Mesothelial cell of epicardium (in vitro differentiated cells): ENCODE measurements around the gene TSLP. TPM values are rescaled to one million over a fixed set of nuclear protein-coding genes. Genes with fewer than 3 reads are reported as not detected.
A peak's percentile ranks its signal among the peaks of the same experiment; 100 is the strongest.

Experiments used
- DNase-seq, 2 experiments: peaks; one replicate each; pipeline ENCODE4 v3.0.0; 2021; ENCODE audit warnings: low spot score in 2 of 2; ENCODE audit not compliant: unreplicated experiment in 2 of 2
- H3K27ac Mint-ChIP-seq: 2 replicates; pipeline ENCODE4 v1.8.0; 2021; ENCODE audit warnings: mixed read lengths
- H3K27me3 Mint-ChIP-seq: 2 replicates; pipeline ENCODE4 v1.8.0; 2021; ENCODE audit warnings: low read depth, mixed read lengths
- H3K36me3 Mint-ChIP-seq: 2 replicates; pipeline ENCODE4 v1.8.0; 2021; ENCODE audit warnings: mixed read lengths
- H3K4me1 Mint-ChIP-seq: 2 replicates; pipeline ENCODE4 v1.8.0; 2021; ENCODE audit warnings: mixed read lengths
- H3K4me3 Mint-ChIP-seq: 2 replicates; pipeline ENCODE4 v1.8.0; 2021; ENCODE audit warnings: mild to moderate bottlenecking, moderate library complexity, mixed read lengths
- H3K9me3 Mint-ChIP-seq: 2 replicates; pipeline ENCODE4 v1.8.0; 2021; ENCODE audit warnings: mixed read lengths
- total RNA-seq: library from RNA; stranded (reverse); gene quantifications from 3 replicates; pipeline ENCODE4 v1.2.1, GENCODE V29; 2021
- TF ChIP-seq, protein P1 (sequence below): fragments of 200-600 bp; sonication (generic); IDR thresholded peaks from one replicate; pipeline ENCODE4 v1.5.0; 2021; ENCODE audit warnings: antibody characterized with exemption; ENCODE audit not compliant: unreplicated experiment

Gene TSLP
- 0.32 to 0.47 TPM (median 0.42 TPM) in 3 replicates for total RNA-seq

GRCh38 chr5:111071413-111071812 lies at the start of gene TSLP:
TSLP (plus strand) TSS chr5:111071713; CDS start chr5:111071891, 178 bp downstream.
- no peaks in the 10 kb centered on the region for H3K9me3 Mint-ChIP-seq
- no peak for DNase-seq
- H3K4me3 Mint-ChIP-seq, result peak within 1 kb of the TSS; percentile 77
- H3K27me3 Mint-ChIP-seq, result peaks cover 96% of the 10 kb centered on the region
- no peaks in the 10 kb centered on the region for H3K36me3 Mint-ChIP-seq
- TF ChIP-seq, protein P1, sequence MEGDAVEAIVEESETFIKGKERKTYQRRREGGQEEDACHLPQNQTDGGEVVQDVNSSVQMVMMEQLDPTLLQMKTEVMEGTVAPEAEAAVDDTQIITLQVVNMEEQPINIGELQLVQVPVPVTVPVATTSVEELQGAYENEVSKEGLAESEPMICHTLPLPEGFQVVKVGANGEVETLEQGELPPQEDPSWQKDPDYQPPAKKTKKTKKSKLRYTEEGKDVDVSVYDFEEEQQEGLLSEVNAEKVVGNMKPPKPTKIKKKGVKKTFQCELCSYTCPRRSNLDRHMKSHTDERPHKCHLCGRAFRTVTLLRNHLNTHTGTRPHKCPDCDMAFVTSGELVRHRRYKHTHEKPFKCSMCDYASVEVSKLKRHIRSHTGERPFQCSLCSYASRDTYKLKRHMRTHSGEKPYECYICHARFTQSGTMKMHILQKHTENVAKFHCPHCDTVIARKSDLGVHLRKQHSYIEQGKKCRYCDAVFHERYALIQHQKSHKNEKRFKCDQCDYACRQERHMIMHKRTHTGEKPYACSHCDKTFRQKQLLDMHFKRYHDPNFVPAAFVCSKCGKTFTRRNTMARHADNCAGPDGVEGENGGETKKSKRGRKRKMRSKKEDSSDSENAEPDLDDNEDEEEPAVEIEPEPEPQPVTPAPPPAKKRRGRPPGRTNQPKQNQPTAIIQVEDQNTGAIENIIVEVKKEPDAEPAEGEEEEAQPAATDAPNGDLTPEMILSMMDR, result no peak
- H3K27ac Mint-ChIP-seq, result no peak within 1 kb of the TSS
- H3K4me1 Mint-ChIP-seq, result peaks cover 15% of the 10 kb centered on the region

DNA sequence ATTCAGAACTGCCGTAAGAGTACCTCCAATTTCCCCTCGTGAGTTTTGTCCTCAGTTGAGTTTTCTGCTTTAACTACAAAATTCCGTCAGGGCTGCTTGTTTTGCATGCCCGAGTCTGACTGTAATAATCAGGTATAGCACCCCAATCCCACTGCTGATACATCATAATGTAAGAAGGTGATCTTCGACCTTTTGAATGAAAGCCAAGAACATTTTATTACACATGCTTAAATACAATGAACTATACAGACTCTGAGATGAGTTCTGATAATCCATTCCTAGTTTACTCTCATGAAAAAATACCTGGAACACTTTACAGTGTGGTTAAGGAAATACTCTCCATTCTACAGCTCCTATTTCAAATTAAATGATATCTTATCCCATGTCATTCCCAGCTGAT lies 49.2 kb upstream of the TSLP start:
- Mint-ChIP-seq H3K36me3 (no peaks in the 10 kb centered on the region), H3K4me1 (no peaks in the 10 kb centered on the region), H3K27me3 (peaks cover 11% of the 10 kb centered on the region), H3K4me3 (no peak overlapping the region), H3K27ac (no peak overlapping the region), H3K9me3 (no peaks in the 10 kb centered on the region)
- TF ChIP-seq, protein P1, result no peak
- DNase-seq, result no peak

DNA sequence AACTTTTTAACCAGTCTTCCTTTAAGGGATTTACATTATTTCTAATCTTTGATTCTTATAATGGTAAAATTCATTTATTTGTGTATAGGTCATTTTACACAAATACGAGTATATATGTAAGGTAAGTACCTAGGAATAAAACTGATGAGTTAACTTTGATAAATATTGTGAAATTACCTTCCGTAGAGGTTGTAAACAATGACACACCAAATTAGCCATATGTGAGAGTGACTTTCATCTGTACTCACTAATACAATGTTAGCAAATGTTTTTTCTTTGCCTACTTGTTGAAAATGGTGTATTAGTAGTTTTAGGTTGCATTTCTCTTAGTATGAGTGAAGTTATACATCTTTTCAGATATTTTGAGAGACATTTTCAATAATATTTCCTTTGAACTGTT lies 42.6 kb upstream of the TSLP start:
- H3K4me1 Mint-ChIP-seq, result no peaks in the 10 kb centered on the region

DNA sequence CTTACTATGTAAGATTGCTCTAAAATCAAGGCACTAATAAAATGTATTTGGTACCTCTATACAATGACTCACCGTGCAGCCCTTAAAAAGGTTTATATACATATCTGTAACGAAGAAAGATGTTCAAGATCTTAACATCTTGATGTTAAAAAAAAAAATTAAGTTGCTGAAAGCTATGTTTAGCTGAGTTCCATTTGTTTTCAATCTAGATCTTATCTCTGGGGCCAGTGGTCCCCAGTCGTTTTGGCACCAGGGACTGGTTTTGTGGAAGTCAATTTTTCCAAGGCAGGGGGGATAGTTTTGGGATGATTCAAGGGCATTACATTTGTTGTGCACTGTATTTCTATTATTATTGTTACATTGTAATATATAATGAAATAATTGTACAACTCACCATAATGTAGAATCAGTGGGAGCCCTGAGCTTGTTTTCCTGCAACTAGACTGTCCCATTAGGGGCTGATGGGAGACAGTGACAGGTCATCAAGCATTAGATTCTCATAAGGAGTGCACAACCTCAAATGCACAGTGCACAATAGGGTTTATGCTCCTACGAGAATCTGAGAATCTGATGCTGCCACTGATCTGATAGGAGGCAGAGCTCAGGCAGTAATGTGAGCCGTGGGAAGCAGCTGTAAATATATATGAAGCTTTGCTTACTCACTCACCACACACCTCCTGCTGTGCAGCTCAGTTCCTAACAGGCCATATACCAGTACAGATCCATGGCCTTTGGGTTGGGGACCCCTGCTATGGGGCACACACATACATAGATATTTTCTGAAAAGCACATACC lies 27.6 kb upstream of the TSLP start:
- TF ChIP-seq, protein P1, result no peak
- no peak overlapping the region for H3K4me3 Mint-ChIP-seq
- H3K27ac Mint-ChIP-seq, result no peak overlapping the region
- no peak for DNase-seq
- peaks cover 9% of the 10 kb centered on the region for H3K9me3 Mint-ChIP-seq
- peaks cover 4% of the 10 kb centered on the region for H3K4me1 Mint-ChIP-seq
- H3K27me3 Mint-ChIP-seq, result no peaks in the 10 kb centered on the region
- H3K36me3 Mint-ChIP-seq, result no peaks in the 10 kb centered on the region

More for the DNA sequence above, 42.6 kb upstream of the TSLP start:
- TF ChIP-seq, protein P1, result no peak
- no peak for DNase-seq
- Mint-ChIP-seq H3K36me3 (no peaks in the 10 kb centered on the region), H3K4me3 (no peak overlapping the region), H3K9me3 (peaks cover 4% of the 10 kb centered on the region), H3K27ac (no peak overlapping the region), H3K27me3 (peaks cover 2% of the 10 kb centered on the region)

GRCh38 chr5:111058064-111058463 lies 13.4 kb upstream of the TSLP start:
- H3K27me3 Mint-ChIP-seq, result peaks cover 28% of the 10 kb centered on the region
- no peak overlapping the region for H3K4me3 Mint-ChIP-seq
- no peaks in the 10 kb centered on the region for H3K4me1 Mint-ChIP-seq
- no peak for DNase-seq
- TF ChIP-seq, protein P1, result no peak
- H3K36me3 Mint-ChIP-seq, result no peaks in the 10 kb centered on the region
- no peak overlapping the region for H3K27ac Mint-ChIP-seq
- H3K9me3 Mint-ChIP-seq, result peaks cover 5% of the 10 kb centered on the region
